Measurements from ENCODE around the gene YEATS2. TPM values are rescaled to one million over a fixed set of nuclear protein-coding genes. Genes with fewer than 3 reads are reported as not detected.
"Not testable (repeated sequence)": the region's sequence is repeated elsewhere in the genome, so short reads cannot be mapped to it uniquely, and the experiment has no call there.

YEATS2 gene
- total RNA-seq, 1 donor from 2014 or later: 65.1 TPM

DNA sequence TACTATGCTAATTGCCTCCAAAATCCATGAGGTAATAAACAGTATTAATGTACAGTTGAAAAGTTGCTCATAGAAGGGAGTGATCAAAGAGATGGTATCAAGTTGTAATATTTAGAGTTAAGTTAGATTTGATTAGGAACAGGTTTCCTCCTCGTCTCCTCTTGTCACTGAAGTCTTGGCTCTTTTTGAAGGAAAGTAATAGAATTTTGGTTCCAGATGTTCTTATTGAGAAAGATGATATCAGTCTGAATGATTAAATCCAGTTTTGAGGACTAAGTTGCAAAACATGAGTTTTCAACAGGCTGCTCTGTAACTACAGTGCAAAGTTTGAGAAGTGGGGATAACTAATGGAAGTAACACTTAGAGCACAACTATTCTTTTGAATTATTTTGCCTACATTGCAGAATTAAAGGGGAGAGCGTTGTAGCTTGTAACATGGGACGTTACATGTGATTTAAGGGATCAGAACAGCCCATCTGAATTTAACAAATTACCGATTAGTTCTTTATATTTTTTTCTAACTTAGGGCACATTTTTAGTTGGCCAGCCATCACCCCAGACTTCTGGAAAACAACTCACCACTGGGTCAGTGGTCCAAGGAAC is 79.5 kb downstream of the YEATS2 start:
- TF ChIP-seq, protein P1, sequence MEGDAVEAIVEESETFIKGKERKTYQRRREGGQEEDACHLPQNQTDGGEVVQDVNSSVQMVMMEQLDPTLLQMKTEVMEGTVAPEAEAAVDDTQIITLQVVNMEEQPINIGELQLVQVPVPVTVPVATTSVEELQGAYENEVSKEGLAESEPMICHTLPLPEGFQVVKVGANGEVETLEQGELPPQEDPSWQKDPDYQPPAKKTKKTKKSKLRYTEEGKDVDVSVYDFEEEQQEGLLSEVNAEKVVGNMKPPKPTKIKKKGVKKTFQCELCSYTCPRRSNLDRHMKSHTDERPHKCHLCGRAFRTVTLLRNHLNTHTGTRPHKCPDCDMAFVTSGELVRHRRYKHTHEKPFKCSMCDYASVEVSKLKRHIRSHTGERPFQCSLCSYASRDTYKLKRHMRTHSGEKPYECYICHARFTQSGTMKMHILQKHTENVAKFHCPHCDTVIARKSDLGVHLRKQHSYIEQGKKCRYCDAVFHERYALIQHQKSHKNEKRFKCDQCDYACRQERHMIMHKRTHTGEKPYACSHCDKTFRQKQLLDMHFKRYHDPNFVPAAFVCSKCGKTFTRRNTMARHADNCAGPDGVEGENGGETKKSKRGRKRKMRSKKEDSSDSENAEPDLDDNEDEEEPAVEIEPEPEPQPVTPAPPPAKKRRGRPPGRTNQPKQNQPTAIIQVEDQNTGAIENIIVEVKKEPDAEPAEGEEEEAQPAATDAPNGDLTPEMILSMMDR (IDR thresholded peaks at IDR 0.05; ENCODE audit: unreplicated experiment): no peak
- H3K4me1 Mint-ChIP-seq (ENCODE audit: unreplicated experiment): no peaks in the 10 kb centered on the region
- H3K27ac Mint-ChIP-seq (ENCODE audit: unreplicated experiment): no peak overlapping the region
- DNase-seq (ENCODE audit: low spot score): no peak
- no peaks in the 10 kb centered on the region for H3K9me3 Mint-ChIP-seq (ENCODE audit: unreplicated experiment)
- H3K4me3 Mint-ChIP-seq (ENCODE audit: unreplicated experiment): peak overlapping the region; percentile 29
- H3K36me3 Mint-ChIP-seq (ENCODE audit: low read depth, unreplicated experiment): peaks cover 55% of the 10 kb centered on the region
- H3K27me3 Mint-ChIP-seq (ENCODE audit: unreplicated experiment): no peaks in the 10 kb centered on the region

DNA sequence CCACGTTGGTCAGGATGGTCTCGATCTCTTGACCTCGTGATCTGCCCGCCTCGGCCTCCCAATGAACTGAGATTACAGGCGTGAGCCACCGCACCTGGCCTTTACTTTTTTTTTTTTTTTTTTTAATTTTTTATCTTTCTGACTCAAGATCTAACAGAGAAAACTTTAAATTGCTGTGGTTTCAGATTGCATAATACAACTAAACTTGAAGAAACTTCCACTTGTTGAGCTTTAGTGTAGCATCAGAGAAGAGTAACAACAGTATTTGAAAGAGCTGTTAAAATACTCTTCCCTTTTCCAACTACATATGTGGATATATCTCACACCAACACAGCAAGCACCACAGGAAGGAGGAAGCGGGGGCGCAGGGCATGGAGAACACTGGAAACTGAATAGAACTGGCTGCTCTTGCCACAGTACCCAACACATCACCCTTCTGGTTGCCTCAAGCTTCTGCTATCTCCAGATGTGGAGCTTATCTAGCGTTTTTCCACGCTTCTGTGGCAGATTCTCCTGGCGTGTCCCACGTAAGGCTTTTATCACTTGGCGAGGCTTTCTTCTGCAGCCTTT is 82.4 kb downstream of the YEATS2 start:
- Mint-ChIP-seq H3K4me1 (ENCODE audit: unreplicated experiment) (no peaks in the 10 kb centered on the region), H3K27ac (ENCODE audit: unreplicated experiment) (no peak overlapping the region), H3K9me3 (ENCODE audit: unreplicated experiment) (no peaks in the 10 kb centered on the region), H3K27me3 (ENCODE audit: unreplicated experiment) (no peaks in the 10 kb centered on the region), H3K36me3 (ENCODE audit: low read depth, unreplicated experiment) (peaks cover 46% of the 10 kb centered on the region), H3K4me3 (ENCODE audit: unreplicated experiment) (no peak overlapping the region)
- DNase-seq (ENCODE audit: low spot score): no peak
- TF ChIP-seq, protein P1 (IDR thresholded peaks at IDR 0.05; ENCODE audit: unreplicated experiment): no peak

- H3K4me1 Mint-ChIP-seq (ENCODE audit: unreplicated experiment): no peaks in the 10 kb centered on the region
- no peak overlapping the region for H3K4me3 Mint-ChIP-seq (ENCODE audit: unreplicated experiment)
- H3K9me3 Mint-ChIP-seq (ENCODE audit: unreplicated experiment): no peaks in the 10 kb centered on the region
- H3K36me3 Mint-ChIP-seq (ENCODE audit: low read depth, unreplicated experiment): peaks cover 44% of the 10 kb centered on the region
- H3K27ac Mint-ChIP-seq (ENCODE audit: unreplicated experiment): no peak overlapping the region
- TF ChIP-seq, protein P1 (IDR thresholded peaks at IDR 0.05; ENCODE audit: unreplicated experiment): no peak
- H3K27me3 Mint-ChIP-seq (ENCODE audit: unreplicated experiment): no peaks in the 10 kb centered on the region
- no peak for DNase-seq (ENCODE audit: low spot score)
Measured at GRCh38 chr3:183781246-183781645, 83.6 kb downstream of the YEATS2 start.

GRCh38 chr3:183782576-183783276 is 85.1 kb downstream of the YEATS2 start:
- peaks cover 47% of the 10 kb centered on the region for H3K36me3 Mint-ChIP-seq (ENCODE audit: low read depth, unreplicated experiment)
- no peak overlapping the region for H3K27ac Mint-ChIP-seq (ENCODE audit: unreplicated experiment)
- no peaks in the 10 kb centered on the region for H3K4me1 Mint-ChIP-seq (ENCODE audit: unreplicated experiment)
- TF ChIP-seq, protein P1 (IDR thresholded peaks at IDR 0.05; ENCODE audit: unreplicated experiment): no peak
- no peak overlapping the region for H3K4me3 Mint-ChIP-seq (ENCODE audit: unreplicated experiment)
- no peak for DNase-seq (ENCODE audit: low spot score)
- no peaks in the 10 kb centered on the region for H3K9me3 Mint-ChIP-seq (ENCODE audit: unreplicated experiment)
- H3K27me3 Mint-ChIP-seq (ENCODE audit: unreplicated experiment): no peaks in the 10 kb centered on the region

DNA sequence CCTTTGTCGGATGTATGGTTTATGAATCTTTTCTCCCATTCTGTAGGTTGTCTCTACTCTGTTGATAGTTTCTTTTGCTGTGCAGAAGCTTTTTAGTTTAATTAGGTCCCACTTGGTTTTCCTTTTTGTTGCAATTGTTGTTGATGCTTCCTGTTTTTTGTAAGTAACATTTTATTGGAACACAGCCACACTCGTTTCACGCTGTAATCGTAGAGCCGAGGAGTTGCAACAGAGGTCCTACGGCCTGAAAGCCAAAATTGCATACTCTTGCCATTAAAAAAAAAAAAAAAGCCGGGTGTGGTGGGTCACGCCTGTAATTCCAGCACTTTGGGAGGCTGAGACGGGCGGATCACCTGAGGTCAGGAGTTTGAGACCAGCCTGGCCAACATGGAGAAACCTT is 86.9 kb downstream of the YEATS2 start:
- H3K4me3 Mint-ChIP-seq (ENCODE audit: unreplicated experiment); DNase-seq (ENCODE audit: low spot score); H3K27me3 Mint-ChIP-seq (ENCODE audit: unreplicated experiment); H3K27ac Mint-ChIP-seq (ENCODE audit: unreplicated experiment); H3K9me3 Mint-ChIP-seq (ENCODE audit: unreplicated experiment): not testable (repeated sequence)
- Mint-ChIP-seq H3K36me3 (ENCODE audit: low read depth, unreplicated experiment) (peaks cover 43% of the 10 kb centered on the region), H3K4me1 (ENCODE audit: unreplicated experiment) (peaks cover 12% of the 10 kb centered on the region)
